Measurements from ENCODE around the gene SNED1. TPM values are rescaled to one million over a fixed set of nuclear protein-coding genes. Genes with fewer than 3 reads are reported as not detected.

Gene SNED1
- total RNA-seq, 2 donors from 2014 or later = 3.0 to 4.8 TPM

DNA sequence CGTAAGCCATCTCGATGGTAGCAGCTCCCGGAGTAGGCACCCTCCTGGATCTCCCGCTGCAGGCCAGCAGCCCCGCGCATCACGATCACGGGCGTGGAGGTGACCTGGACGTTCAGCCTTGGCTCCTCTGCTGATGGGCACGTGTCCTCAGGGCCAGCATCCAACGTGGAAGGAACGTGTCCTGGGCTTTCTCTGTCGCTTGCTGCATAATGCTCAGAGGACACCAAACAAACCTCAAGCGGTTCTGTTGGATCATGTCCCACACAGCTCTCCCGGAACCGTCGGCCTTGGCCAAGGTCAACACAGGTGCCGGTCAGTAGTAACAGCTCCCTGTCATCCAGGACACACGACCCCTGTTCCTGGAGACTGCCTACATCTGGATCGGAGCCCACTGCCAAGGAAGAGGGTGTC, 127.8 kb downstream of the SNED1 start:
- H3K4me1 Mint-ChIP-seq = peaks cover 24% of the 10 kb centered on the region
- H3K4me3 Mint-ChIP-seq = peak overlapping the region; percentile 85
- H3K27ac Mint-ChIP-seq = peak overlapping the region; percentile 99
- no peaks in the 10 kb centered on the region for H3K27me3 Mint-ChIP-seq
- ATAC-seq (replicated peaks) = no peak
- peaks cover 58% of the 10 kb centered on the region for H3K36me3 Mint-ChIP-seq (ENCODE audit: low read depth)
- H3K9me3 Mint-ChIP-seq = no peaks in the 10 kb centered on the region

DNA sequence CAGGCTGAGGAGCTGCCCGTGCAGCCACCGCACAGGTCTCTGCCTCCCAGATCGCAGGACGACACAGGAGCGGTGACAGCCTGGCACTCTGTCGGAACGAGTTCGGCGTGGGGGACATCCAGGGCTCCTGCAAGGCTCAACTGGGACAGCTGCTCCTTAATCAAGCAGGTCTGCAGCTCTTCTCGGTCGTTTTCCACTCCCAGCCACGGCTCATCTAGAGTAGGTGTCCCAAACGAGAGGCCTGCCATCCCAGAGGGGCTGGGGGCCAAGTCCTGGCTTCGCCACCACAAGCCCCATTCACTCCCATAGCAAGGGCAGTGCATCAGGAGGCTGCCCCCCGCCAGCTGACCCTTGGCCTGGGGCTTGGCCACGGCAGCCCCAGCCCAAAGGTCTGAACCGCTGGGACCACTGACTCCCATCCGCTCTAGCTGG, 128.4 kb downstream of the SNED1 start:
- H3K27ac Mint-ChIP-seq = peak overlapping the region; percentile 99
- H3K4me3 Mint-ChIP-seq = peak overlapping the region; percentile 85
- H3K4me1 Mint-ChIP-seq = peaks cover 24% of the 10 kb centered on the region
- no peaks in the 10 kb centered on the region for H3K27me3 Mint-ChIP-seq
- no peak for ATAC-seq (replicated peaks)
- peaks cover 52% of the 10 kb centered on the region for H3K36me3 Mint-ChIP-seq (ENCODE audit: low read depth)
- no peaks in the 10 kb centered on the region for H3K9me3 Mint-ChIP-seq

DNA sequence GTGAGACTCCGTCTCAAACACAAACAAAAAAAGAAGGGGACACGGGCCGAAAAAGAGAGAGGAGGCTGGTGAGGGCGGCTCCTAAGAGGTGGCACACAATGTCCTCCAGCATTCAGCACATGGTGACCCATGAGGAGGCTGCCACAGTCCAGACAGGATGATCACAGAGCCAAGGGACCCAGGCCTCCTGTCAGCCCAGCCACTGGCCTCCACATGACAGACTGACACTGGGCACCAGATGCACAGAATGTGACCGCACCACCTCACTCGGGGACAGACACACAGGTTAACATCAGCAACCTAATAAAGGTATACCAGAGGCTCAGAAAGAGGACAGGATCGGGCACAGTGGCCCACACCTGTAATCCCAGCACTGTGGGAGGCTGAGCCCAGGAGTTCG, 129.8 kb downstream of the SNED1 start:
- H3K27ac Mint-ChIP-seq = peak overlapping the region; percentile 99
- peaks cover 51% of the 10 kb centered on the region for H3K36me3 Mint-ChIP-seq (ENCODE audit: low read depth)
- no peaks in the 10 kb centered on the region for H3K27me3 Mint-ChIP-seq
- H3K9me3 Mint-ChIP-seq = no peaks in the 10 kb centered on the region
- ATAC-seq (replicated peaks) = no peak
- H3K4me1 Mint-ChIP-seq = peaks cover 24% of the 10 kb centered on the region
- peak overlapping the region; percentile 85 for H3K4me3 Mint-ChIP-seq

DNA sequence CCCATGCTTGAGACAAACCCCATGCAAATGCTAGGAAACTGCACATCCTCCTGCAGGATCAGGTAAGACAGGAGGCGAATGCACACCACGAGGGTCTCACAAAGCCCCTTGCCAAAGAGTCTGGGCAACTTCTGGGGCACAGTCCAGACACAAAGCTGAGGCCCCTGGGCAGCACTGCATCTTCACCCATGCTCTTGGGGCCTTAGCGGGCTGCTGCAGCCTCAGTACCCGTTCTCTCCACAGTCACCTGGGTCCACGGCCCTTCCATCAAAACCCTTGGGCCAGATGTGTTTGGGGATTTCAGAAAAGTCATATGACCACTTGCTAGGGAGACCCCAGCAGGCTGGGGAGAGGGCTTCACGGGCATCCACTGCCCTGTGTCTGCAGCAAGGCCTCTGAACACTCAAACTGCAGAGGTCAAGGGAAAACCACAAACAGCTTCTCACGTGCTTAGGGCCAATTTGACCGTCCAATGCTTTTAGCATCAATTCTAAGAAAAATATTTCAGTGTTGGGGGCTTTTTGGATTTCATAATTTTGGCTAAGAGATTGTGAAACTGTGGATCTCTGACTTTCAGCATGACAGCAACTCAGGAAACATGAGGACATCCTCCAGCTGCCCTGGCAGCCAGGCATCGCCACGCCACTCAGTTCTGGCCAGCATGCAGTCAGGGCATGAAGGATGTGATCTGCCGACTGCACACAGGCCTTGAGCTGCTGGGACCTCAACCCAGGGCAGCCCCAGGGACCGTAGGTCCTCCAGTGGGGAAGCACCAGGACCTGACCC, 130.9 kb downstream of the SNED1 start:
- ATAC-seq (replicated peaks) = no peak
- no peaks in the 10 kb centered on the region for H3K27me3 Mint-ChIP-seq
- no peaks in the 10 kb centered on the region for H3K9me3 Mint-ChIP-seq
- H3K27ac Mint-ChIP-seq = peak overlapping the region; percentile 99
- H3K4me1 Mint-ChIP-seq = peaks cover 24% of the 10 kb centered on the region
- H3K4me3 Mint-ChIP-seq = peak overlapping the region; percentile 85
- peaks cover 46% of the 10 kb centered on the region for H3K36me3 Mint-ChIP-seq (ENCODE audit: low read depth)

DNA sequence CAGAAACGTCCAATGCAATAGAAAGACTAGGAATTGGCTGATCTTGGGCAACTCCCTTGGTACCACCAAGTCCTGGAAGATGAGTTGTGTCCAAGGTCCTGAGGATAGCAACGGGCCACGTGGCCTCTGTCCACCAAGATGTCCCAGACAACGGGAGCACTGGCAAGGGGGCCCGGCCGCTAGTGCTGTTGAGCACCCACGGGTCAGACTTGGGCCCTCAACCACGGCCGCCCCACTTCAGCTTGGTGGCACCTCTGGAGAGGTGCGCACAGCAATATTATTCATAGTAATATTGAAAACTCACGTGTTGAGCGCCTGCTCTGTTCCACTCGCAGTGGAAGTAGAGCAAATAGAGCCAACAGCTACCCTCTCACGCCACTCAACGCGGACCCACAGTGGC, 131.9 kb downstream of the SNED1 start:
- no peak for ATAC-seq (replicated peaks)
- peaks cover 24% of the 10 kb centered on the region for H3K4me1 Mint-ChIP-seq
- H3K36me3 Mint-ChIP-seq (ENCODE audit: low read depth) = peaks cover 46% of the 10 kb centered on the region
- no peaks in the 10 kb centered on the region for H3K9me3 Mint-ChIP-seq
- H3K27ac Mint-ChIP-seq = no peak overlapping the region
- H3K4me3 Mint-ChIP-seq = no peak overlapping the region
- no peaks in the 10 kb centered on the region for H3K27me3 Mint-ChIP-seq

DNA sequence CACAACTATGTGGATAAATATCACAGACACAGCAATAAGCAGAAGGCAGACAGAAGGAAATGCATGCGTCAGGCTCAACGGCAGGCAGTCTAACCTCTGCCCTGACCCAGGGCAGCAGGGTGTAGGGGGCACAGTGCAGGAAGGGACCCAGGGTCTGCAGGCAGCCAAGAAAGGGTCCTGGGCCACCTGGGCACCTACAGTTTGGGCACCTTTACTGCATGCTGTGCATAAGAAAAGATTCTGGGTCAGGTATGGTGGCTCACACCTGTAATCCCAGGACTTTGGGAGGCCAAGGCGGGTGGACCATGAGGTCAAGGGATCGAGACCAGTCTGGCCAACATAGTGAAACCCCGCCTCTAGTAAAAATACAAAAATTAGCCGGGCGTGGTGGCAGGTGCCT, 133.1 kb downstream of the SNED1 start:
- no peak for ATAC-seq (replicated peaks)
- H3K4me3 Mint-ChIP-seq = no peak overlapping the region
- H3K36me3 Mint-ChIP-seq (ENCODE audit: low read depth) = peaks cover 51% of the 10 kb centered on the region
- peaks cover 24% of the 10 kb centered on the region for H3K4me1 Mint-ChIP-seq
- no peaks in the 10 kb centered on the region for H3K9me3 Mint-ChIP-seq
- no peaks in the 10 kb centered on the region for H3K27me3 Mint-ChIP-seq
- no peak overlapping the region for H3K27ac Mint-ChIP-seq

DNA sequence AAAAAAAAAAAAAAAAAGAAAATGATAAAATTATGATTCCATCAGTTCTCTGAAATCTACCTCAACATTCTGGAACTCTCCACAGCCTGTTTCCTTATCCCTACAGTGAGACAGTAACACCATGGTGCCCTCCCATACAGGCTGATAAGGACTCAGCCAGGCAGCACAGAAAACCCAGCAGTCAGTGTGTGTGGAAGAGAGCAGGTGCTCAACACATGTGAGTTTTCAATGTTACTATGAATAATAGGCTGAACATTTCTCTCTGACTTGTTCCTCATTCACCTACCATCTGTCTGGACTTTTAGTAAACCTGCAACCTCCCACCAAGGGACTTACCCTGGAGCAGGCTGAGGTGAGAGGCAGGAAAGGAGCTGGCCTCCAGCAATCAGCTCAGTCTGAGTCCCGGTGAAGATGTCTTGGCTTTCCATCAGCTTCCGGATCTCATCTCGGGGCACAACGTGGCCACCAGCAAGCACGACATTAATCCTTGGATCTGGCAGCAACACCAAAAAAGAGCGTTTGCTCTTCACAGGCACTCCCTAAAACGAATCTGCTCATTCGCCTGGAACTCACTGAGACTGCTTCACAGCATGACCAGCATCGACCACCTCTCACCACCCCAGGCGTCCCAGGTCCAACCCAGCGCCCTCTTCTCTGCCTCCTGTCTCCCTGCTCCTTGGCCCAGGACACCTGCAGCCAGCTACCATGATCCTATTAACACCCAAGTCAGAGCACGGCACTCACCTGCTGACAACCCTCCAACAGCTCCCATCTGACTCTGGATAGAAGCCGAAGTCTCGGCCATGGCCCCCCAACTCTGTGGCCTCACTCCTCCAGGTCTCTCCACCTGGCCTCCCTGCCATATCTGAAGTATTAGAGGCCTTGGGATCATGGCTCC, 134.4 kb downstream of the SNED1 start:
- Mint-ChIP-seq H3K27ac (peak overlapping the region; percentile 42), H3K4me1 (peaks cover 19% of the 10 kb centered on the region), H3K4me3 (no peak overlapping the region), H3K36me3 (ENCODE audit: low read depth) (peaks cover 45% of the 10 kb centered on the region), H3K27me3 (no peaks in the 10 kb centered on the region), H3K9me3 (no peaks in the 10 kb centered on the region)
- no peak for ATAC-seq (replicated peaks)

DNA sequence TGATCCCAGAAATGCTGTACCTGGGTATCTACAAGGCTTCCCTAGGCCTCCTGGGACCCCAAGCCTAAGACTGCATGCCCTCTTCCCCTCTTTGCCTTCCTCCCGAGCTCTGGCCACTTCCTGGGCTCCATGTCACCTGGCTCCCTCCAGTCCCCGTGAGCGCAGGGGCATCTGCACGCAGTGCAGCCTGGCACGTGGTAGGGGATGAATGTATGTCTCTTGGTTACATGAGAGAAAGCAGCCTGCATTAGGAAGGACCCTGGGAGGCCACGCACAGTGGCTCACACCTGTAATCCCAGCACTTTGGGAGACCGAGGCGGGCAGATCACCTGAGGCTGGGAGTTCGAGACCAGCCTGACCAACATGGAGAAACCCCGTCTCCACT, 135.0 kb downstream of the SNED1 start:
- peaks cover 12% of the 10 kb centered on the region for H3K4me1 Mint-ChIP-seq

DNA sequence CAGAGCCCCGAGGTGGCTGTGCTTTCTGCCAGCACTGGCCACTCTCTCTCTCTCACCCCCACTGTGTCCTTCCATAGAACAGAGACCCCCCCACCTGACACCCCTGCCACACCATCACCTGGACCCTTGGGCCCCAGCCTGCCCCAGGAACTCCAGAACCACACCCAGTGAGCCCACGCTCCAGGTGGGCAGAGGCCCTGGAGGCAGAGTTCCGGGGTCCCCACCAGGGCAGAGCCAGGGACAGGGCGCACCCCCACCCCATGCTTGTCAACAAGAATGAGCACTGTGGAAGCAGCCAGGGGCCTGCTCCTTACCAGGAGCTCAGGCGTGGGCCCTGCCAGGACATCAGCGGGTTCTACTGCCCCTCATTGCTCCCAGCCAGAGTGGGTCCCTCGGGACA, 136.3 kb downstream of the SNED1 start:
- ATAC-seq (replicated peaks) = no peak
- Mint-ChIP-seq H3K36me3 (ENCODE audit: low read depth) (peaks cover 58% of the 10 kb centered on the region), H3K27me3 (no peaks in the 10 kb centered on the region), H3K27ac (no peak overlapping the region), H3K4me1 (peaks cover 4% of the 10 kb centered on the region), H3K4me3 (no peak overlapping the region), H3K9me3 (no peaks in the 10 kb centered on the region)

More for the DNA sequence above, 135.0 kb downstream of the SNED1 start:
- Mint-ChIP-seq H3K27me3 (no peaks in the 10 kb centered on the region), H3K27ac (peak overlapping the region; percentile 42), H3K36me3 (ENCODE audit: low read depth) (peaks cover 45% of the 10 kb centered on the region), H3K9me3 (no peaks in the 10 kb centered on the region), H3K4me3 (no peak overlapping the region)
- no peak for ATAC-seq (replicated peaks)

DNA sequence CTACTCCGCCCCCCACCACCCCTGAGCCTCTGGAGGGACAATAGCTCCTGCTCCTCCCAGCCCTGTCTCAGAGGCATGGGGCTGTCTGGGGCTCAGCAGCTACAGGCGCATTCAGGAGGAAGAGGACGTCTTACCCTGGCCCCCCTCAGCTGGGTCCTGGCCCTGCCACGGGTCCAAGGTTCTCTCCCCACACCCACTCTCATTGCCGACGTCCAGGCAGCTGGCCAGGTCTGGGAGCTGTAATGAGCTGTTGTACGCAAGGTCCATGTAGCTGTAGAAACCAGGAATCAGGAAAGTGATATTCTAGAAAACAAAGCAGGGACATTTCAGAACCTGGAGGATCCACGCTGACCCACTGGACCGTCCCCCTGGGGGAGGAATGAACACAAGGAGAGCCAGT, 137.3 kb downstream of the SNED1 start:
- peaks cover 60% of the 10 kb centered on the region for H3K36me3 Mint-ChIP-seq (ENCODE audit: low read depth)
- no peak overlapping the region for H3K4me3 Mint-ChIP-seq
- H3K4me1 Mint-ChIP-seq = peaks cover 1% of the 10 kb centered on the region
- H3K27me3 Mint-ChIP-seq = no peaks in the 10 kb centered on the region
- H3K9me3 Mint-ChIP-seq = no peaks in the 10 kb centered on the region
- peak overlapping the region; percentile 48 for H3K27ac Mint-ChIP-seq
- no peak for ATAC-seq (replicated peaks)

DNA sequence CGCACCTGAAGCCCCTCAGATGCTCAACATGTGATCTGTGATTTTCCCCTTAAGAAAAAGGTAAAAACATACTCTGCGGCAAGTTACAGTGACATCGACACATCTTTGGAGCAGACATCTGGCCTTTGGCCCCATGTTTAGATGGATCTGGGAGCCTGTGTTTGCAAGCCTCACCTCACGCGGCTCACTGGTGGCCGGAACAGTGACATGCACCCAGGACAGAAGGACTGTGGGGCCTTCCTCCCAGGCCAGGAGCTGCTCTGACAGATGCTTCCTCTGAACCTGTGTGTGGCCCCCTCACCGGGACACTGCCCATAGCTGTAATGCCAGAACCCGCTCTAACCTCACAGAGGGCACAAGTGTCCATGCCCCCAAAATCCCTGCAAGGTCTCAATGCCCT, 137.8 kb downstream of the SNED1 start:
- H3K4me3 Mint-ChIP-seq = no peak overlapping the region
- H3K36me3 Mint-ChIP-seq (ENCODE audit: low read depth) = peaks cover 62% of the 10 kb centered on the region
- H3K27me3 Mint-ChIP-seq = no peaks in the 10 kb centered on the region
- H3K27ac Mint-ChIP-seq = no peak overlapping the region
- no peaks in the 10 kb centered on the region for H3K9me3 Mint-ChIP-seq
- no peaks in the 10 kb centered on the region for H3K4me1 Mint-ChIP-seq
- no peak for ATAC-seq (replicated peaks)

DNA sequence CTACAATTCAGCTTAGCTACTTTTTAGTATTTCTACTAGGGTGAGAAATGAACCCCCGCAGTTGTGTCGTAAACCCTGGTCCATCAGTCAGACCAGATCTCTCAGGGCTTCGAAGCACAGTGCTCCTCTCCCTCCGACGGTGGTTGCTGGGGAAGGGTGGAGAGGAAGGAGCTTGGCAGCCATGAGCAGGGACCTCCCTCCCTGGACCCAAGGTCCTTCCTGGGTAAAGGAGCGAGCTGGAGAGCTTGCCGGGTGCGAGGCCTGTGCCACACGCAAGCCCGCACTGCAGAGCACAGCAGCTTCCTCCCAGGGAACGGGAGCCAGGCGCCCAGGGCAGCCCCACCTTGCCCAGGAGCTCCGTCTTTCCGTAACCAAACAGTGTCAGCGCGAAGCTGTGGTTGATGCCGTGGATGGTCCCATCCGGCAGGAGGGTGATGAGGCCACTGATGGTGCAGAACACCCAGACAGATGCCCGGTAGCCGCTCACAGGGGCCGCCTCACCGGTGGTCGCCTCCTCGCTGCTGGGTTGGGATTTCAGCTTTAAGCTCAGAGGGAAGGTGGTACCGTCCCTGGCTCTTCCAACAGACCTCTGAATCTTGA, 138.3 kb downstream of the SNED1 start:
- Mint-ChIP-seq H3K4me3 (no peak overlapping the region), H3K27ac (no peak overlapping the region), H3K36me3 (ENCODE audit: low read depth) (peaks cover 67% of the 10 kb centered on the region), H3K27me3 (no peaks in the 10 kb centered on the region), H3K9me3 (no peaks in the 10 kb centered on the region), H3K4me1 (no peaks in the 10 kb centered on the region)
- no peak for ATAC-seq (replicated peaks)

DNA sequence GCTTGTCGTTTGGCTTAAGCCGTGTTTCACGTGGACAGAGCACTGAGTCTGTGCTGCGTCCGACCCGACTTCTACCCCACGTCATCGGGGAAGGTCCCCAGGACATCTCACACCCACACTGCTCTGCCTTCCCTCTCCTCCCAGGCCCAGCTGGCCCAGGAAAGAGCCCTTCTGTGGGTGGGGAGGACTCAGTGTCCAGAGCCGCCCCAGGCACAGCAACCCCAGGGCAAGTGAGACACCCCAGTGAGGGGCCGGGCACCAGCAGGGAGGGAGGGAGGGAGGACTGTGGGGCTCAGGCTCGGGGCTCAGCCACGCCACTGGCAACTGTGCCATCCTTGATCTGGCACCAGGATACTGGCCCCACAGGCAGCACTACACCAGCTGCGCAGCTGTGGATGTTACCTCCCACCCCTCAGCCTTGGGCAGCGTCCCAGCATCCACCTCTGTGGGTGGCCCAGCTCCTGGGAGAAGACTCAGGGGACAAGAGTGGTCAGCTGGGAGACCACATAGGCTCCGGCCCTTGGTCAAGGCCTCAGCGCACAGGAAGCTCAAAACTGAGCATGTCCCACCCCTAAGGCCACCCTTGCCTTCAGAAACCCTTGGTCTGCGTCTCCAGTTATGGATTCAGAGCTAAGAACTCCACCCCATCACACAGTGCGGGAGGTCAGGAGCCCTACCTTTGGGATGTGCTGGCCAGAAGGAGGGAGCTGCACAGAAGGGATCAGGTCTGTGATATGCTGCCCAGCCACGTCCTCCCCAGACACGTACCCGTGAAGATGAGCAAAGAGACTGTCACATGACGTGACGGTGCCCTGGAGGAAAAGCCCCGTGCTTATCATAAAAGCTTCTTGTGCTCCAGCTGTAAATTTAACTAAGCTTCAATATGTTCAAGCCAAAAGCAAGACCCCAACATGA, 139.1 kb downstream of the SNED1 start:
- H3K27ac Mint-ChIP-seq = peak overlapping the region; percentile 28
- no peaks in the 10 kb centered on the region for H3K27me3 Mint-ChIP-seq
- H3K4me3 Mint-ChIP-seq = no peak overlapping the region
- ATAC-seq (replicated peaks) = no peak
- H3K9me3 Mint-ChIP-seq = no peaks in the 10 kb centered on the region
- H3K4me1 Mint-ChIP-seq = no peaks in the 10 kb centered on the region
- peaks cover 70% of the 10 kb centered on the region for H3K36me3 Mint-ChIP-seq (ENCODE audit: low read depth)

DNA sequence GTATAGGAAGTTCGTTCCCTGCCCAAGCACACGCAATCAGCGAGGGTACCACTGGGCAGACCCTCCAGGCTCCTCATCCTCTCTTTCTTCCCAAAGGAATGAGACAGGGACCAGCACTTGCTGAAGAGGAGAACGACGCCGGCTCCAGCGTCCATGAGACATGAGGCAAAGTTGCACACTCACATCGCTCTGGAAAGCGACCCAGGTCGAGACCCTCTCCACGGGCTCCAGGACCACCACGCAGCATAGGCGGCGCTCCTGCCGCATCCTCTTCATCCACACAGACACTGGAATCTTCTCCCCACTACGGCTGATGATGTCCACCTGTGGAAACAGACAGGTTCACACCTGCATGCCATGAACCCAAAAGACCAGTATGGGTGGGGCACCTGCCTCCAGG, 140.1 kb downstream of the SNED1 start:
- ATAC-seq (replicated peaks) = no peak
- Mint-ChIP-seq H3K9me3 (no peaks in the 10 kb centered on the region), H3K4me3 (no peak overlapping the region), H3K27ac (no peak overlapping the region), H3K4me1 (no peaks in the 10 kb centered on the region), H3K36me3 (ENCODE audit: low read depth) (peaks cover 62% of the 10 kb centered on the region), H3K27me3 (no peaks in the 10 kb centered on the region)
